ENCODE measurements around the gene FRAS1. TPM values are rescaled to one million over a fixed set of nuclear protein-coding genes. Genes with fewer than 3 reads are reported as not detected.

The FRAS1 gene
- total and polyA plus RNA-seq, 8 donors: 15.3 to 48.9 (median 40.4) TPM

GRCh38 chr4:78396613-78397291, 339.6 kb downstream of the FRAS1 start:
- ATAC-seq (no peak), DNase-seq (no peak)
- Histone ChIP-seq H3K36me3 (no peaks in the 10 kb centered on the region), H3K27ac (no peak overlapping the region), H3K9me3 (peaks cover 0 to 19% of the 10 kb centered on the region in 2 donors), H3K4me1 (no peaks in the 10 kb centered on the region), H3K4me3 (no peak overlapping the region), H3K27me3 (no peaks in the 10 kb centered on the region)
- TF ChIP-seq CTCF (IDR thresholded peaks at IDR 0.05): no peak
- intact Hi-C loops (cut with DNase I): no loop called here

GRCh38 chr4:78397292-78397630, 340.1 kb downstream of the FRAS1 start:
- H3K4me3 ChIP-seq: no peak overlapping the region
- H3K4me1 ChIP-seq: no peaks in the 10 kb centered on the region
- peaks cover 0 to 19% of the 10 kb centered on the region in 2 donors for H3K9me3 ChIP-seq
- H3K27ac ChIP-seq: no peak overlapping the region
- ATAC-seq: no peak
- TF ChIP-seq CTCF (IDR thresholded peaks at IDR 0.05): no peak
- no peaks in the 10 kb centered on the region for H3K27me3 ChIP-seq
- no peak for DNase-seq
- intact Hi-C loops (cut with DNase I): no loop called here
- H3K36me3 ChIP-seq: no peaks in the 10 kb centered on the region

- H3K4me3 ChIP-seq: no peak overlapping the region
- H3K9me3 ChIP-seq: no peaks in the 10 kb centered on the region
- no peak for TF ChIP-seq CTCF (IDR thresholded peaks at IDR 0.05)
- H3K27me3 ChIP-seq: no peaks in the 10 kb centered on the region
- intact Hi-C loops (cut with DNase I): no loop called here
- no peak for DNase-seq
- H3K36me3 ChIP-seq: no peaks in the 10 kb centered on the region
- no peak for ATAC-seq
- H3K4me1 ChIP-seq: no peaks in the 10 kb centered on the region
- H3K27ac ChIP-seq: no peak overlapping the region
Measured at GRCh38 chr4:78409612-78410202, 352.6 kb downstream of the FRAS1 start.

GRCh38 chr4:78410225-78410624, 353.1 kb downstream of the FRAS1 start:
- intact Hi-C loops (cut with DNase I): no loop called here
- DNase-seq (no peak), ATAC-seq (no peak)
- Histone ChIP-seq H3K27me3 (no peaks in the 10 kb centered on the region), H3K4me1 (no peaks in the 10 kb centered on the region), H3K9me3 (no peaks in the 10 kb centered on the region), H3K4me3 (no peak overlapping the region), H3K36me3 (no peaks in the 10 kb centered on the region), H3K27ac (no peak overlapping the region)
- no peak for TF ChIP-seq CTCF (IDR thresholded peaks at IDR 0.05)

- no peak overlapping the region for H3K27ac ChIP-seq
- H3K36me3 ChIP-seq: no peaks in the 10 kb centered on the region
- H3K4me3 ChIP-seq: no peak overlapping the region
- TF ChIP-seq CTCF (IDR thresholded peaks at IDR 0.05): no peak
- no peak for DNase-seq
- H3K27me3 ChIP-seq: no peaks in the 10 kb centered on the region
- intact Hi-C loops (cut with DNase I): no loop called here
- no peaks in the 10 kb centered on the region for H3K4me1 ChIP-seq
- no peaks in the 10 kb centered on the region for H3K9me3 ChIP-seq
- ATAC-seq: no peak
Measured at GRCh38 chr4:78410676-78411075, 353.6 kb downstream of the FRAS1 start.
